Bronchial smooth muscle cell (primary cell): ENCODE results near the gene KIAA1210. TPM values are rescaled to one million over a fixed set of nuclear protein-coding genes. Genes with fewer than 3 reads are reported as not detected.

Experiments used
- total RNA-seq: library from RNA; depleted of rRNA; stranded (reverse); fragments of >200 nt; gene quantifications from 2 replicates; pipeline ENCODE4 v1.2.1, GENCODE V29; 2014

KIAA1210 gene
- under 0.01 TPM in 1 of 2 replicates, not detected in the other for total RNA-seq

DNA sequence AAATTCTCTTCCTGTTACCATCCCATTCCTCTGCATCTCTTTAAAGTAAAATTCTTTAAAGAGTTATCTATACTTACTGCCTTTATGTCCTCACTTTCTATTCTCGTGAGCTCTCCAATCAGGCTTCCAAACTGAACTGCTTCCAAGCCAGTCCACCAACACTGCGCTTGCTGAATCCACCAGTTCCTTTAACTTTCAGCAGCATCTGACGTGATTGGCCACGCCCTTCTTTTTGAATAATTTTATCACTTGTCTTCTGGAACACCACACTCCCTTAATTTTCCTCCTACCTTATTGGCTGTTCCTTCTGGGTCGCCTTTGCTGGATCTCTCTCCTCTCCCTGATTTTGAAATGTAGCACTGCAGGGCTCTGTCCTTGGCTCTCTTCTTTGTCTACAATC lies at the start of gene KIAA1210:
Gene KIAA1210 (minus strand): TSS at position 163 of the 400 bp plus-strand sequence. CDS start 4,170 bp downstream, outside the sequence.

DNA sequence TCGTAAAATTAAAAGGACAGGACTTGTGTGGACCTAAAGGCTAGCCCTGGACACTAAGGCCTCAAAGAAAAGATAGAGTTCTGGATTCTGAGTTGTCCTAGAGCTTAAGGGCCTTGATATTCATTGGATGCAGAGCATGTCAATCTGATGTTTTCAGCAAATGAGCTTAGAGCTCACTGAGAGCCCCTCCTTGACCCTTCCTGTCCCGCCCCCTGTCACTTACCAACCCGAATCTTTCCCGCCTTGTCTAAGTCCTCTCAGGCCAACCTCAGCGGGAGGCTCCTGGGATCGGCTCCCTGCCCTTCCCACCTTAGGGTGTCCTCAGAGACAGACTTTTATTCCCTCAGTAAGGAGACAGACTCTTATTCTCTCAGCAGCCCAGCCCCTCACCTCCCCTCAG lies 54.9 kb downstream of the KIAA1210 start, which contains the start of gene CT47C1:
Gene CT47C1 (plus strand): TSS at position 250 of the 400 bp plus-strand sequence. CDS start 233 bp downstream, outside the sequence.

Other genes with a start within 250 kb of the KIAA1210 start
- 0.16 and 0.17 TPM in 2 replicates for gene LONRF3, start 153.2 kb downstream of the KIAA1210 start, total RNA-seq
- gene CT47C1, start 54.8 kb downstream of the KIAA1210 start, total RNA-seq, result not detected in 2 replicates
- 105 and 174 TPM in 2 replicates for gene PGRMC1, start 108.5 kb upstream of the KIAA1210 start, total RNA-seq